ENCODE measurements around the gene WDFY4.

GRCh38 chr10:48803801-48804584 is 119.3 kb downstream of the WDFY4 start:
- no peak for TF ChIP-seq CTCF (IDR thresholded peaks at IDR 0.05)
- no peak for TF ChIP-seq POLR2A (IDR thresholded peaks at IDR 0.05)
